GM12872 (cell line): Measurements from ENCODE around the gene ELAVL1.
A peak's percentile ranks its signal among the peaks of the same experiment; 100 is the strongest.

Experiments
- CTCF ChIP-seq: IDR thresholded peaks from 3 replicates; pipeline ENCODE4 v1.5.1; 2011; ENCODE audit warnings: low read depth, mild to moderate bottlenecking, low read length, moderate library complexity; ENCODE audit not compliant: insufficient read depth

Gene ELAVL1

GRCh38 chr19:8017808-8018207, 12.4 kb upstream of the ELAVL1 start:
- TF ChIP-seq CTCF = peak; percentile 76

DNA sequence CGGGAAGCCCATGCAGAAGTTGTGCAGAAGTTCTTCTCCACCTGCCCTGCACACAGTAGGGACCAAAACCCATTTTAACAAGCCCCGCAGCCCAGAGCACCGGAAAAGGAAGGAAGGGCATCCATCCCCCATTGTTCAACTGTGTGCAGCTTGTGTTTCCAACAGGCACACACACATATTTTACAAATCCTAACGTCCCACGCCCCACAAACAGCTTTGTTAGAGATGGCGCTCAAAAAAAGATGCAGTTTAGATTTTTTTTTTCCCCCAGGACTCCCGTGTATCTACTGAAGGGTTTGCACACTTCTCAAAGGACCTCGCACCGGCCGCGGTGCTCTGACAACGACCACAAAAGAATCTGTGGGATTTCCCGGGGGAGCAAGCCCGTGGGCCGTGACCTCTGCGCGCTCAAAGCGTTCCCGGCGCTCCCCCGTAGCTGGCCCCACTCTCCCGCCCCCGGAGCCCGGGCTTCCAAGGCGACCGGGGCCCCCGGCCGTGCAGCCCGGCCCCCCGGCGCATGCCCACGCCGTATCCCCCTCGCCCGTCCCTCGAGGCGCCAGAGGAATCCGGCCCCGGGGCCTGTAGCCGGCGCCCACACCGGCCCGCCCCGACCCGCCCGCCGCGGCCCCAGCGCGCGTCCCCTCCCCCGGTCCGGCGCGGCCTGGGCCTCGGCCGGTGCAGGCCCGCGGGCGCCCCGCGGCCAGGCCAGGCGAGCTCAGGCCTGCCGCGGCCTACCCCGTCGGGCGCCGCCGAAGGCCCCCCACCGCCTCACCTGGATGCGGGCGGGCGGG, 523 bp downstream of the ELAVL1 start:
- no peak for TF ChIP-seq CTCF

GRCh38 chr19:8004001-8004400, 1.4 kb downstream of the ELAVL1 start:
- TF ChIP-seq CTCF = no peak

DNA sequence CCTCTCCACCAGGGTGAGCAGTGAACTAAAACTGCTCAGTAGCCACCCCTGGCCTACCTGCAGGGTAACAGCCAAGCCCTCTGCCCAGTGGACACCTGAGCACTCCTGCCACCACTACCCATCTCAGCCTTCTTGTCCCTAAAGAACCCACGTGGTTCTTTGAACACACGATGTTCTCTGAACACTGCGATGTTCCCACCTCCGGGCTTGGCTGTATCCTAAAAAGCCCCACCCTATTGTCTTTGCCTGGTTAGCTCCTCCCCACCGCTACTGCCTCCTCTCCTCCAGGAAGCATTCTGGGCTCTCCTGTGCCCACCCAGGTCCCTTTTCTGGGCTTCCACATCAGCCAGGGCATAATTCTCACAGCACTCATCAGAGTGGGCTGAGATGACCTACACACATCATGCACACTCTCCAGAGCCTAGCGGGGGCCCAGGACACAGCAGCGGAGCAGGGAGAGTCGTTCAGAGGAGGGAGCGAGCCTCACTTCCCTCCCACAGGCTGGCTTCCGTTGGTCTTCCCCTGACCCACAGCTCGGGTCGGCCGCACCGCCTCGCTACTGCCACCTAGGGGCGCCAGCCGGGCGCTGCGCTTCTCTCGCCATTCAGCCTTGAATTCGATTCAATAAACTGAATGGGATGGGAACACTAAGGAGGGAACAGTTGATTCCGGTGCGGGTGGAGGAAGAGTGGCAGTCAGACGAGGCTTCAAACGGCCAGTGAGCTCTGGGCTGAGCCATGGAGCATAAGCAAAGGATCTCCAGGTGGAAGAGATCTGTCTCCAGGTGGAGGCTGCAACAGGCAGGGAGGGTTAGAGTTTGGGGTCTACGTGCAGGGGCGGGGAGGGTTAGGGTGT, 3.2 kb downstream of the ELAVL1 start:
- peak; percentile 99 for TF ChIP-seq CTCF

- peak; percentile 8; the same call in 1 of the 3 replicates for TF ChIP-seq CTCF
These were observed 3.8 kb downstream of the ELAVL1 start for GRCh38 chr19:8001651-8001994.

DNA sequence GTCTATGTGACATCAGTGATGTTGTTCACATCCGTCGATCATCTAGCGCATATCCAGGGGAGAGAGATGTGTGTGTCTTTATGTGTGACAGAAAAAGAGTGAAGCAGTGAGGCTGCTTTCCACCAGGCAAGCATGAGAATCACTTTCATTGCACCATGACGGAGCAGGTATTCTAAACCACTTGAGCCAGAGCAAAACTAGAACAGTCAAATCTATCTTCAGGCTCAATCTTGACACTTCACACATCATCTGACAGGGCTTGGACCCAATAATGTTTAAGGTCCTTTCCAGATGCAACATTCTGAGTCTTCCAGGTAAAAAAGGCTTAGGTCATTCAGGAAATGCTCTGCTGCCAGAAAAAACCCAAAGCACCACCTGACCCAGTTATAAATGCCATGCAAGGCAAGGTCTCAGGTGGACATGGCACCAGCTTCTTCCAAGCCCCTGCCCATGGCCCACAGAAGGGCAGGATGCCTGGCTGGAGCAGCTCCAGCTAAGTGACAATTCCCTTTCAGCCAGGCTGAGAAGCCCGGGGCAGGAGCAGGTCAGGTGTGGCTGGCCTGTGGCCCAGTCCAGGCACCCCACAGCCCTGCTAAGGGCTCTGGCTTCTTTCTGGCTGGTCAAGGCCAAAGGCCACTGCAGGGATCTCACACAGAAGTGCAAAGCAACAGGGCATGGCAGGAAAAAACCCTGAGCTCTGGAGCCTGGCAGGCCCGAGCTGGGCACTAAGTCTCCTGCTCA, 5.0 kb downstream of the ELAVL1 start:
- TF ChIP-seq CTCF = no peak

DNA sequence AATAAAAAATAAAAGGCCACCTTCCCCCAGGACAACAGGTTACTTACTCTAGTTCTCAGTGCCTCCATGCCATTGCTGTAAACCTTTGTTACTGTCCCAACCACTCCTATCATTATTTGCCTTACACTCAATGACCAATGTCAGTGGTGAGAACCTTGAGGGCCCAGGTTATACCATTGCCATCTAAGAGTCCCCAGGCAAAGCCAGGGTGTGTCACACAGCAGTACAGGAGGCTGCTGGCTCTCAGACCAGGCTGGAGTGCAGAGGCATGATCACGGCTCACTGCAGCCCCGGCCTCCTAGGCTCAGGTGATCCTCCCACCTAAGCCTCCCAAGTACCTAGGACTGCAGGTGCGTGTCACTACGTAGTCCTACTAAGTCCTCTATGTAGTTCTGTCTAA, 6.1 kb downstream of the ELAVL1 start:
- TF ChIP-seq CTCF = no peak
